PC-3 (cell line): ENCODE measurements around the gene CTDSP2. TPM values are rescaled to one million over a fixed set of nuclear protein-coding genes. Genes with fewer than 3 reads are reported as not detected.
"Not testable (repeated sequence)": the region's sequence is repeated elsewhere in the genome, so short reads cannot be mapped to it uniquely, and the experiment has no call there.

Experiments used
- ATAC-seq: fragments of 200-7000 bp; cut with Tn5 transposase; 2 replicates; pipeline ENCODE4 v1.9.1; 2020; ENCODE audit warnings: mild to moderate bottlenecking, moderate library complexity
- BruUV-seq: library from RNA; stranded (reverse); fragments of 400-500 nt; replicated peaks from 2 replicates; lab custom pipeline; 2021; lab: Mats Ljungman, UMichigan
- CTCF ChIA-PET: fragments of 300-600 bp; sonication (Branson Sonifier 250); formaldehyde crosslinking; loops from one replicate; lab custom pipeline; 2022; ENCODE audit warnings: antibody characterized with exemption; lab: Charles Lee
- POLR2A ChIA-PET: fragments of 300-600 bp; sonication (Branson Sonifier 250); formaldehyde crosslinking; loops from one replicate; lab custom pipeline; 2022; ENCODE audit warnings: antibody characterized with exemption; ENCODE audit not compliant: unreplicated experiment; lab: Charles Lee
- DNase-seq: peaks from one replicate; pipeline ENCODE4 v3.0.0-alpha.2; 2015
- H2AFZ ChIP-seq: fragments of 300-600 bp; sonication (generic); 2 replicates; pipeline ENCODE4 v1.6.0; 2016; ENCODE audit warnings: antibody characterized with exemption, low read length
- H3F3A ChIP-seq: fragments of 300-600 bp; sonication (generic); one replicate; pipeline ENCODE4 v1.6.0; 2017; ENCODE audit warnings: antibody characterized with exemption, low read length, control low read depth, mild to moderate bottlenecking; ENCODE audit not compliant: unreplicated experiment
- H3K27ac ChIP-seq: fragments of 300-600 bp; sonication (generic); 2 replicates; pipeline ENCODE4 v1.5.1; 2016; ENCODE audit warnings: mild to moderate bottlenecking, low read length
- H3K27me3 ChIP-seq: fragments of 300-600 bp; sonication (generic); 2 replicates; pipeline ENCODE4 v1.6.1; 2016; ENCODE audit warnings: low read length, mixed read lengths
- H3K36me3 ChIP-seq: fragments of 300-600 bp; sonication (generic); 2 replicates; pipeline ENCODE4 v1.6.1; 2016; ENCODE audit warnings: low read depth, mixed run types, low read length, mixed read lengths
- H3K4me1 ChIP-seq: fragments of 300-600 bp; sonication (generic); 2 replicates; pipeline ENCODE4 v1.5.1; 2016; ENCODE audit warnings: low read length; ENCODE audit not compliant: insufficient read depth
- H3K4me2 ChIP-seq: fragments of 300-600 bp; sonication (generic); 2 replicates; pipeline ENCODE4 v1.6.0; 2016; ENCODE audit warnings: low read length
- H3K4me3 ChIP-seq: fragments of 300-600 bp; sonication (generic); 2 replicates; pipeline ENCODE4 v1.5.1; 2016; ENCODE audit warnings: mild to moderate bottlenecking, low read length, mixed read lengths
- H3K79me2 ChIP-seq: fragments of 300-600 bp; sonication (generic); 2 replicates; pipeline ENCODE4 v1.6.1; 2017; ENCODE audit warnings: low read length, mixed read lengths
- H3K9ac ChIP-seq: fragments of 300-600 bp; sonication (generic); 2 replicates; pipeline ENCODE4 v1.6.0; 2016; ENCODE audit warnings: mild to moderate bottlenecking, low read length
- H3K9me2 ChIP-seq: fragments of 300-600 bp; sonication (generic); replicated peaks from 2 replicates; pipeline ENCODE4 v1.6.1; 2016; ENCODE audit warnings: mixed run types, low read length, mixed read lengths
- H3K9me3 ChIP-seq: fragments of 300-600 bp; sonication (generic); 2 replicates; pipeline ENCODE4 v1.6.1; 2016; ENCODE audit warnings: low read length, mixed read lengths
- H4K20me1 ChIP-seq: fragments of 300-600 bp; sonication (generic); 2 replicates; pipeline ENCODE4 v1.6.1; 2016; ENCODE audit warnings: low read length, mixed read lengths
- EZH2 ChIP-seq: fragments of 300-600 bp; sonication (generic); IDR thresholded peaks from one replicate; pipeline ENCODE4 v1.6.1; 2017; ENCODE audit warnings: antibody characterized with exemption, mild to moderate bottlenecking, low read length; ENCODE audit not compliant: unreplicated experiment
- EZH2phosphoT487 ChIP-seq: fragments of 300-600 bp; sonication (generic); IDR thresholded peaks from 2 replicates; pipeline ENCODE4 v1.6.1; 2018; ENCODE audit warnings: mild to moderate bottlenecking, antibody characterized with exemption, low read length, borderline replicate concordance
- intact Hi-C: fragments of 100-400 bp; cut with micrococcal nuclease; formaldehyde crosslinking; loops from 2 replicates; pipeline ENCODE4 v1.9.0; 2023
- total RNA-seq: library from RNA; depleted of rRNA; stranded (reverse); fragments of >200 nt; gene quantifications from 2 replicates; pipeline ENCODE4 v1.2.3, GENCODE V29; 2014
- TF ChIP-seq, protein P1 (sequence below): fragments of 300-600 bp; sonication (generic); conservative IDR thresholded peaks from 2 replicates; pipeline ENCODE4 v1.5.1; 2017; ENCODE audit warnings: antibody characterized with exemption, low read depth, mild to moderate bottlenecking, low read length

Gene CTDSP2
- total RNA-seq, 1 experiment from 2014 or later, result 39.4 TPM

DNA sequence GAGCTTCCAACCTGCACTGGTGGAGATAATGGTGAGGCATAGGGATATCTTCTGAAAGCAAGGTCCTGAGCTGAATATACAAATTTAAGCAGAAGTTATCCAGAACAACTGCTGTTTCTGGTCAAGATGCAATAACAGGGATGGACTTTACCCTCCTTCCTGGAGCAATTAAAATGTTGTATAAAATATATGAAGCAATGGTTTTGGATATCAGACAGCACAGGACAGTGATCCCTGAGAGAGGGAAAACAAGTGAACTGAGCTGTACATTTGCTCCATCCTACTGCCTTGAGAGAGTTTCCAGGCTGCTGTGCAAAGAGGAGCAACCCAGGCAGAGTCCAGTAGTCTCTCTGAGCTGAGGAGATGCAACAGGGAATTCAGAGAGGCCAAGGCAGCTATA is 36.0 kb upstream of the CTDSP2 start:
- Histone ChIP-seq H3K79me2 (no peaks in the 10 kb centered on the region), H3K27me3 (no peaks in the 10 kb centered on the region), H4K20me1 (no peaks in the 10 kb centered on the region), H3K9me3 (no peaks in the 10 kb centered on the region), H3K27ac (no peak overlapping the region), H2AFZ (no peak overlapping the region), H3K36me3 (no peaks in the 10 kb centered on the region), H3K9ac (no peak overlapping the region), H3K9me2 (no peaks in the 10 kb centered on the region), H3K4me1 (peaks cover 3% of the 10 kb centered on the region), H3K4me3 (no peak overlapping the region), H3K4me2 (no peak overlapping the region), H3F3A (no peaks in the 10 kb centered on the region)
- POLR2A ChIA-PET, result no interaction called here
- intact Hi-C loops, result no loop called here
- TF ChIP-seq, protein P1, sequence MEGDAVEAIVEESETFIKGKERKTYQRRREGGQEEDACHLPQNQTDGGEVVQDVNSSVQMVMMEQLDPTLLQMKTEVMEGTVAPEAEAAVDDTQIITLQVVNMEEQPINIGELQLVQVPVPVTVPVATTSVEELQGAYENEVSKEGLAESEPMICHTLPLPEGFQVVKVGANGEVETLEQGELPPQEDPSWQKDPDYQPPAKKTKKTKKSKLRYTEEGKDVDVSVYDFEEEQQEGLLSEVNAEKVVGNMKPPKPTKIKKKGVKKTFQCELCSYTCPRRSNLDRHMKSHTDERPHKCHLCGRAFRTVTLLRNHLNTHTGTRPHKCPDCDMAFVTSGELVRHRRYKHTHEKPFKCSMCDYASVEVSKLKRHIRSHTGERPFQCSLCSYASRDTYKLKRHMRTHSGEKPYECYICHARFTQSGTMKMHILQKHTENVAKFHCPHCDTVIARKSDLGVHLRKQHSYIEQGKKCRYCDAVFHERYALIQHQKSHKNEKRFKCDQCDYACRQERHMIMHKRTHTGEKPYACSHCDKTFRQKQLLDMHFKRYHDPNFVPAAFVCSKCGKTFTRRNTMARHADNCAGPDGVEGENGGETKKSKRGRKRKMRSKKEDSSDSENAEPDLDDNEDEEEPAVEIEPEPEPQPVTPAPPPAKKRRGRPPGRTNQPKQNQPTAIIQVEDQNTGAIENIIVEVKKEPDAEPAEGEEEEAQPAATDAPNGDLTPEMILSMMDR, result no peak
- BruUV-seq, result no TSS peak
- ATAC-seq, result no peak
- CTCF ChIA-PET, result no interaction called here
- DNase-seq, result no peak

DNA sequence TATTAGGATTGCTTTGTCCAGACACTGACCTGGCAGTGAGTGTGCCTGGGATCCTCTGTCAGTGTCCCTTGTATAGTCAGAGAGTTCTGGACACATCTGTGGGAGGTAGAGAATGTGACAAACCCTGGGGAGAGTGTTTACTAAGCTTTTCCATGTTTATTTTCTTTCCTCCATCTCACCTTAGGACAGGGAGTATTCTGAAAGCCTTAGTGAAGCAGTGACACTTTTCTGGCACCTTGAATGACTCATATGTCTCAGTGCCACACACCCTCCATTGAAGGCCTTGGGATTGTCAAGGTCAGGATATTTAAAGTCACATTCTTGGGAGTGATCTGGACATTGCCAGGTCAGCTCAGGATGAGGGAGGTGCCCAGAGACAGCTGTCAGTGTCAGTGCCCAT is 34.9 kb upstream of the CTDSP2 start:
- POLR2A ChIA-PET, result no interaction called here
- ATAC-seq (no peak), DNase-seq (no peak)
- H3K4me2 ChIP-seq, result no peak overlapping the region
- TF ChIP-seq EZH2phosphoT487 (no peak), EZH2 (no peak)
- TF ChIP-seq, protein P1, result no peak
- H3K27ac ChIP-seq, result no peak overlapping the region
- CTCF ChIA-PET, result no interaction called here
- intact Hi-C loops, result no loop called here
- H3K9me3 ChIP-seq, result no peaks in the 10 kb centered on the region
- no peaks in the 10 kb centered on the region for H3F3A ChIP-seq
- H3K36me3 ChIP-seq, result no peaks in the 10 kb centered on the region
- no peaks in the 10 kb centered on the region for H3K27me3 ChIP-seq
- H3K79me2 ChIP-seq, result no peaks in the 10 kb centered on the region
- BruUV-seq, result no TSS peak
- H3K4me3 ChIP-seq, result no peak overlapping the region
- H2AFZ ChIP-seq, result no peak overlapping the region
- no peak overlapping the region for H3K9ac ChIP-seq
- no peaks in the 10 kb centered on the region for H3K4me1 ChIP-seq
- no peaks in the 10 kb centered on the region for H4K20me1 ChIP-seq
- H3K9me2 ChIP-seq, result no peaks in the 10 kb centered on the region

DNA sequence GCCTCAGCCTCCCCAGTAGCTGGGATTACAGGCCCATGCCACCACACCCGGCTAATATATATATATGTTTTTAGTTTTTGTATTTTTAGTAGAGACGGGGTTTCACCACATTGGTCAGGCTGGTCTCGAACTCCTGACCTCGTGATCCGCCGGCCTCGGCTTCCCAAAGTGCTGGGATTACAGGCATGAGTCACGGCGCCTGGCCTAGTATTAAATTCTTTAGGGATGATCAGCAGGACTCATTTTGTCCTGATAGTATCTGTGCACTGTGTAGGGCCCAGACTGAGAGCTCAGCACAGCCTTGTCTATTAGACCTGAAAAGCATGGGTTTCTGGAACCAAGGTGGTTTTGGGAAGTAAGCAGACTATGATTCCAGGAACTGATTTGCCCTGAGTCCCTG is 34.5 kb upstream of the CTDSP2 start:
- intact Hi-C loops, H3K9me2 ChIP-seq, H3K36me3 ChIP-seq, BruUV-seq, H3K79me2 ChIP-seq, POLR2A ChIA-PET, H3K27ac ChIP-seq, ATAC-seq, H3K4me2 ChIP-seq, CTCF ChIA-PET, H4K20me1 ChIP-seq, H3K4me1 ChIP-seq, H3K4me3 ChIP-seq, DNase-seq, H3K27me3 ChIP-seq, H3K9ac ChIP-seq, H3F3A ChIP-seq, H2AFZ ChIP-seq, H3K9me3 ChIP-seq: not testable (repeated sequence)
